ENCODE results near the gene GPSM1. TPM values are rescaled to one million over a fixed set of nuclear protein-coding genes. Genes with fewer than 3 reads are reported as not detected.

The GPSM1 gene
- total RNA-seq, 1 experiment from 2014 or later, result 24.7 TPM

- H2BK5ac ChIP-seq (ENCODE audit: insufficient read length, low read length), result no peak overlapping the region
- Mint-ChIP-seq H3K4me1 (peaks cover 11 to 12% of the 10 kb centered on the region in 2 experiments), H3K27ac (no peak overlapping the region), H3K36me3 (ENCODE audit: insufficient read depth in 1 of 3, low read depth in 3 of 3) (peaks cover 31 to 61% (median 57%) of the 10 kb centered on the region in 3 experiments; a peak in 6 of 7 replicates), H3K27me3 (ENCODE audit: low read depth) (no peaks in the 10 kb centered on the region), H3K9me3 (no peaks in the 10 kb centered on the region), H3K4me3 (no peak overlapping the region)
- no peak overlapping the region for H3K9ac ChIP-seq (ENCODE audit: extremely low read depth, insufficient read length, low read length)
- H4K91ac ChIP-seq (ENCODE audit: insufficient read length, low read depth, low read length), result no peak overlapping the region
- H3K23me2 ChIP-seq (ENCODE audit: insufficient read length, low read depth, low read length, poor library complexity, severe bottlenecking), result peaks cover 6% of the 10 kb centered on the region
- H4K5ac ChIP-seq (ENCODE audit: insufficient read length, low read depth, low read length), result no peak overlapping the region
- no peaks in the 10 kb centered on the region for H3K4me1 ChIP-seq (ENCODE audit: insufficient read depth, low read length)
- H3K23ac ChIP-seq (ENCODE audit: insufficient read length, low read depth, low read length), result no peak overlapping the region
- no peak overlapping the region for H2BK120ac ChIP-seq (ENCODE audit: low read depth, low read length, poor library complexity, severe bottlenecking)
- no peak overlapping the region for H2BK15ac ChIP-seq (ENCODE audit: low read depth, low read length)
- no peak overlapping the region for H3K18ac ChIP-seq (ENCODE audit: insufficient read length, low read depth, low read length)
- H3K27ac ChIP-seq (ENCODE audit: insufficient read length, low read depth, low read length), result no peak overlapping the region
- H3K4ac ChIP-seq (ENCODE audit: low read depth, low read length), result no peak overlapping the region
- H2AFZ ChIP-seq (ENCODE audit: low read length), result no peak overlapping the region
- H2BK12ac ChIP-seq (ENCODE audit: insufficient read length, low read depth, low read length), result no peak overlapping the region
- no peak overlapping the region for H2BK20ac ChIP-seq (ENCODE audit: low read depth, low read length, poor library complexity, severe bottlenecking)
- no peaks in the 10 kb centered on the region for H3K27me3 ChIP-seq (ENCODE audit: insufficient read depth, low read length)
- no peak overlapping the region for H3T11ph ChIP-seq (ENCODE audit: low read length)
- H3K9me3 ChIP-seq (ENCODE audit: control insufficient read depth, low read depth, low read length), result no peaks in the 10 kb centered on the region
- no peak overlapping the region for H2AK5ac ChIP-seq (ENCODE audit: insufficient read length, low read length)
- TF ChIP-seq, protein P1, sequence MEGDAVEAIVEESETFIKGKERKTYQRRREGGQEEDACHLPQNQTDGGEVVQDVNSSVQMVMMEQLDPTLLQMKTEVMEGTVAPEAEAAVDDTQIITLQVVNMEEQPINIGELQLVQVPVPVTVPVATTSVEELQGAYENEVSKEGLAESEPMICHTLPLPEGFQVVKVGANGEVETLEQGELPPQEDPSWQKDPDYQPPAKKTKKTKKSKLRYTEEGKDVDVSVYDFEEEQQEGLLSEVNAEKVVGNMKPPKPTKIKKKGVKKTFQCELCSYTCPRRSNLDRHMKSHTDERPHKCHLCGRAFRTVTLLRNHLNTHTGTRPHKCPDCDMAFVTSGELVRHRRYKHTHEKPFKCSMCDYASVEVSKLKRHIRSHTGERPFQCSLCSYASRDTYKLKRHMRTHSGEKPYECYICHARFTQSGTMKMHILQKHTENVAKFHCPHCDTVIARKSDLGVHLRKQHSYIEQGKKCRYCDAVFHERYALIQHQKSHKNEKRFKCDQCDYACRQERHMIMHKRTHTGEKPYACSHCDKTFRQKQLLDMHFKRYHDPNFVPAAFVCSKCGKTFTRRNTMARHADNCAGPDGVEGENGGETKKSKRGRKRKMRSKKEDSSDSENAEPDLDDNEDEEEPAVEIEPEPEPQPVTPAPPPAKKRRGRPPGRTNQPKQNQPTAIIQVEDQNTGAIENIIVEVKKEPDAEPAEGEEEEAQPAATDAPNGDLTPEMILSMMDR (conservative IDR thresholded peaks at IDR 0.05), result no peak
- no peak overlapping the region for H3K56ac ChIP-seq (ENCODE audit: insufficient read length, low read depth, low read length)
- no CpG with 5 or more reads among the region's 4 CpGs for WGBS (ENCODE audit: extremely low coverage, insufficient read length, low lambda C conversion rate)
- H3K4me2 ChIP-seq (ENCODE audit: insufficient read depth, insufficient read length, low read length), result no peak overlapping the region
- H3K79me2 ChIP-seq (ENCODE audit: insufficient read depth, low read length), result peaks cover 12% of the 10 kb centered on the region; the same call in 1 of the 2 replicates
- DNase-seq, result no peak
- H3K79me1 ChIP-seq (ENCODE audit: insufficient read depth, low read depth, low read length, poor library complexity, severe bottlenecking), result peaks cover 7% of the 10 kb centered on the region
- H4K8ac ChIP-seq (replicated peaks; ENCODE audit: insufficient read length, low read depth, low read length), result no peak overlapping the region
- no peaks in the 10 kb centered on the region for H4K20me1 ChIP-seq (ENCODE audit: control insufficient read depth, insufficient read depth, insufficient read length)
- no peak overlapping the region for H3K14ac ChIP-seq (ENCODE audit: insufficient read depth, low read length)
Measured at GRCh38 chr9:136396219-136396515, 68.8 kb downstream of the GPSM1 start.
